ENCODE results near the gene SLC4A1AP. TPM values are rescaled to one million over a fixed set of nuclear protein-coding genes. Genes with fewer than 3 reads are reported as not detected.

SLC4A1AP gene
- total and polyA plus RNA-seq, 4 donors = 7.2 to 12.3 (median 9.5) TPM

DNA sequence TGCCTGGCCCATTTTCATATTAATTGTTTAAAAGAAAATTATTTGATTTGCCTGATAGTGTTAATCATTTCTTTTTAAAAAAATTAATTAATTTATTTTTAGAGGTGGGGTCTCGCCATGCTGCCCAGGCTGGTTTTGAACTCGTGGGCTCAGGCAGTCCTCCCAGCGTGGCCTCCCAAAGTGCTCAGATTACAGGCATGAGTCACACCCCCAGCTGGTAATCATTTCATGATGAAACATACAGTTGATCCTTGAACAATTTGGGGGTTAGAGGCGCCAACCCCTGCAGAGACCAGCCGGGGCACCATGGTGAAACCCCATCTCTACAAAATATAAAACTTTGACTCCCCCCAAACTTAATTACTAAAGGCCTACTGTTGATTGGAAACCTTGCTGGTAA, 26.9 kb upstream of the SLC4A1AP start (continued):
- TF ChIP-seq GABPA (IDR thresholded peaks at IDR 0.05 in 1 of 2, conservative IDR thresholded peaks at IDR 0.05 in 1 of 2) = no peak
- no peak for TF ChIP-seq TAF1 (conservative IDR thresholded peaks at IDR 0.05)
- no peak for TF ChIP-seq HNF4G (IDR thresholded peaks at IDR 0.05)
- TF ChIP-seq ZBTB33 (IDR thresholded peaks at IDR 0.05) = no peak

DNA sequence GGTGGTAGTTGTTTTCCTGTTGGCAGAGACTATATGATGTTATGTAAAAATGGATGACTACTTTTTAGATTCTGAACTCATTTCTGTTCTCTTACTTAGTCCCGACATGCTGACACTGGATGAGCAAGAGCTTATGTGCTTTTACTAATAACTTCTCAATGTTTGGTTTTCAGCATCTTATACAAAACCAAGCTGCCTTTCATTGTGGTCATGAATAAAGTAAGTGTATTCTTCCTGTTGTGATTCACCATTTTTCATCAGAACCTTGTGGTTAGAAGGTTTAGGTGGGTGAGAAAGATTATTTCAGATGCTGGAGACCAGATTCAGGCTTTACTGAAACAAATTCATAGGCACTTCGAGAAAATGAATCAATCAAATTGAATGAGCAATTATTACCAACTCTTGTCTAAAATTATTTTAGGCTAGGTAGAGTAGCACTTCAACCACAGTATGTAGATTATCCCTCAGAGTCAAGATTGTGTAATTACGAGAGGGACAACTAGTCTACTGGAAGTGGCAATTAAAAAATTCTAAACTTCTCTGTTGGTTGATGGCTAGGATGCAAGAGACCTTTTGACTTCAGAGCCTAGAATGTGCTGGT, 25.6 kb upstream of the SLC4A1AP start:
- H3K27ac ChIP-seq (ENCODE audit: low read depth in 1 of 2, low read length in 2 of 2) = no peak overlapping the region
- H3K4me1 ChIP-seq (ENCODE audit: control insufficient read depth in 4 of 4, insufficient read depth in 4 of 4, low read length in 3 of 4) = no peaks in the 10 kb centered on the region
- no peaks in the 10 kb centered on the region for H3K27me3 ChIP-seq (ENCODE audit: control insufficient read depth in 4 of 4, insufficient read depth in 4 of 4, low read length in 3 of 4)
- peaks cover 13 to 73% (median 60%) of the 10 kb centered on the region in 4 donors for H3K36me3 ChIP-seq (ENCODE audit: control insufficient read depth in 4 of 4, insufficient read depth in 3 of 4, low read depth in 1 of 4, low read length in 3 of 4)
- no peak overlapping the region for H3K4me3 ChIP-seq (ENCODE audit: low read depth in 1 of 3, low read length in 3 of 3)
- no peaks in the 10 kb centered on the region for H3K9me3 ChIP-seq (ENCODE audit: control insufficient read depth in 4 of 4, low read length in 3 of 4)
- H3K9ac ChIP-seq (ENCODE audit: low read depth in 1 of 2, low read length in 2 of 2) = no peak overlapping the region
- TF ChIP-seq REST (IDR thresholded peaks at IDR 0.05) (no peak), HNF4A (conservative IDR thresholded peaks at IDR 0.05) (no peak), FOXA2 (IDR thresholded peaks at IDR 0.05) (no peak), ZBTB33 (IDR thresholded peaks at IDR 0.05) (no peak), ATF3 (IDR thresholded peaks at IDR 0.05) (no peak), CTCF (IDR thresholded peaks at IDR 0.05; ENCODE audit: low read depth, low read length, missing input control) (no peak)
- 92% methylated on average over 3 of the region's 3 CpGs for WGBS
- no peak for DNase-seq (ENCODE audit: low spot score)
